Germinal center (tissue), 1 donor: ENCODE measurements around the gene DNAH9.
A peak's percentile ranks its signal among the peaks of the same experiment; 100 is the strongest.

Experiments
- DNase-seq: peaks from one replicate; pipeline ENCODE4 v3.0.0; 2012; ENCODE audit warnings: mixed read lengths, low spot score

The DNAH9 gene

GRCh38 chr17:11601661-11602060 lies 3.4 kb downstream of the DNAH9 start:
- DNase-seq: no peak

- DNase-seq: no peak
Observed at GRCh38 chr17:11608396-11608795, 10.1 kb downstream of the DNAH9 start.

DNA sequence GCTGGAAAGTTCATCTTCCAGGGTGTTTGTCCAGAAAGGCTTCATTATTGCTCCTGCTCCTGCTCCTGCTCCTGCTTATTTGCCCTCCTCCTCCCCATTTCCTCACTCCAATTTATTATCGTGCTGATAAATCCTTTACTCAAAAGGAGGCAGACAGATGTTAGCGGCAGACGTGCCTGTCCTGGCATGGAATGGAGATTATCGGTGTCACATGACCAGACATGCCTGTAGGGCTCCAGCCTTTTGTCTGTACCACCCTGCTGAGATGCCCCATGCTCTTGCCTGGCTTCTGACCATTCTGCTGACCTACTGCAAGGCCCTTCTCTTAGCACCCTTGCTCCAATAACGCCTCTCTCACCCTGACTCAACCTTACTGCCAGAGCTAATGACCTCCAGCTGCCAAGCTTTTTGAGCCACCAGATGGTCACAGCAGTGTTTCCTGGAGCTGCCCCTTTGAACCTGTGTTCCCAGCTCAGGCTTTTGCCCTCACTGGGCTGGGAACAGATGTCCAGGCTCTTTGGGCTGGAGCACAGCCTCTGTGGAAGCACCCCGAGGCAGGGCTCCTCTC lies 12.8 kb downstream of the DNAH9 start:
- DNase-seq: no peak

DNA sequence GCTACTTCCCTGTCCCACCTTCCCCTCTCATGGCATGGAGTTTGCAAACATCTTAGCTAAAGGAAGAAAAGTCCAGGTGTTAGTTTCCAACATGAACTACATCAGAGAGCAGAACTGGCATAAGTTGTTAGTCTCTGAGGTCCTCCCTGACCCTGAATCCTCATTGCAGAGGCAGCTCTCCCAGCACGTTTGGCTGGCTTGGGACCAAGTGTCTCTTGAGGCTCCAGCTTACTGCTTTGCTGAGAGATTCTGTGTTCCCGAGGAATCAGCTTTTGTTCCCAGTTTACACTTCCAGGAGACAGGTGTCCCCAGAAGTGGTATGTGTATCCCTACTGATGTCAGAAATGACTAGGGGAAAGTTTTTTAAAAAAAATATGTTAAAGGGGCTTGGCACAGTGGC lies 14.7 kb downstream of the DNAH9 start:
- DNase-seq: no peak

DNA sequence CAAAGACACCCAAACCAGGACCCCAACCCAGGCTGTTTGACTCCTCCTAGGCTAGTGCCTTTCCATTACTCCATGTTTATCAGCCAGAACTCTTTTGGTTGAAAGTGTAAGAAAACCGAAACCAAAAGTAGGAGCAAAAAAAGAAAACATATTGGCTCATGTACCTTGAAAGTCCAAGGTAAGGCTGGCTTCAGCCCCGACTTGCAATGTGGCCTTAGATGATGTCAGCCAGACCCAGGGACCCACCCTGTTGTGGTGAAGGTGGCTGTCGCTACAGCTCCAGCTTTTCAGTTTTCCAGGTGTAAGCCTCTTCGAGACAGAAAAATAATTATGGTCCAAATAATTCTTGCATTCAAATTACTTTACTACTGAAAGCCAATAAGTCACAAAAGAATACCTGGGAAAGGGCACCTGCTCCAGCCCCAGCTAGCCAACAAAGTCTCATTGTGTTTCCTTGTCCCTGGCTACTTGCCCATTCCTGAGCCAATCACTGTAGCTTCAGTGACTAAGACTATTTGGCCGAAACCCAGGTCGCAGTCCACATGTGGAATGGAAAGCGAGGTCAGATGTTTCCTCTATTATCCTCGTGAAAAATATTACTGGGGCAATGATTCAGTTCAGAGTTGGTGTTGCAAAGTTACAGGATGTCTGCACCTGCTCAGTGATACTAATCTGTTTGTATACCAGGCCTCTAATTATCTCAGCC lies 20.7 kb downstream of the DNAH9 start:
- DNase-seq: no peak

DNA sequence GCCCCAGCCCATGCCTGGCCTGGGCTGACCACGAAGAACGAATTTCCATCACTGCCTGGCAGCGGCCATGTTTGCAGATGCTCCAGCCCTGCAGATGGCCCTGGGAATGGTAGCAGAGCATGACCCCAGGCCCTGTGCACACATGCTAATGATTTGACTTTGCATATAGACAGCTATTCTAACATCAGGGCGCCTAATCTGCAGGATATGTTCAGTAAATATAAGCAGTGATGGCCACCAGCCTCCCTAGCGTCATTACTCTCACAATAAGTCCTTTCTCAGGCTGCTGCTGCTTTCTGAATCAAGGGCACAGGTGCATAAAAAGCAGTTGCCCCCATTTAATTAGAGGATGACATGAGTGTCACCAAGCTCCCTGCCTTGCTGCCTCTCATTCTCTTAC lies 24.2 kb downstream of the DNAH9 start:
- no peak for DNase-seq

GRCh38 chr17:11624976-11625375 lies 26.7 kb downstream of the DNAH9 start:
- DNase-seq: no peak

DNA sequence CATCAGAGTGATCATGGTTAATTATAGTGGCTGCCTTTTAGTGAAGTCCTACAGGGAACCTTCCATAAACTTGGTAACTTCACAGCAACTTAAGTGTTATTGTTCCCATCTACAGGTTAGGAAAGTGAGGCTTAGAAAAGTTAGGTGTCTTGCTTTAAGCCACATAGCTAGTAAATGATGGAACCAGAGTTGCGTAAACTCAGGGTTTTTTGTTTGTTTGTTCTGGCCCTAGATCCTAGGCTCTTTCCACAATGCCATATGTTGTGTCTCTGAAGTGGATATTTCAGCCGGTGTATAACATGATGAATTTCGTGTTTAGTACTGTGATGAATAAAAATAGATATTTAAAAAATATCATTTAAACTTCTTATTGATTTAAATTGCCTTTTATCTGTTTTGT lies 27.6 kb downstream of the DNAH9 start:
- DNase-seq: no peak

GRCh38 chr17:11627301-11627940 lies 29.2 kb downstream of the DNAH9 start:
- no peak for DNase-seq

DNA sequence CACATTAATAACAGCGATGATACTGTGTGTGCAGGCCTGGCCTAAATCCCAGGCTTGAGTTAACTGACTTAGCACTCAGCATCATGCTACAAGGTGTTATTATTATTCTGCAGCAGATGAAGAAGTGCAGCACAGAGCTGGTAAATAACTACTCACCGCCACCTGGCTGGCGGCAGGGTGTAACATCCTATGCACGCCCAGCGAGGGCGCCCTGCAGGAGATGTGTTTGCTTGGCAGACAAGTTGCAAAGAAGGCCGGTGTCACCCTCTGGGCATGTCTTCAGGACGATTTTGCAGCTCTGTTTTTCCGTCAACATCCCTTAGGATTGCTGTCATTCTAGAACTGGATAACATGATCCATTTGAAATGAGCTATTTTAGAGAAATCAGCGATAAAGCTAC lies 30.1 kb downstream of the DNAH9 start:
- DNase-seq: no peak

GRCh38 chr17:11628831-11629230 lies 30.6 kb downstream of the DNAH9 start:
- no peak for DNase-seq

GRCh38 chr17:11636771-11637170 lies 38.5 kb downstream of the DNAH9 start:
- no peak for DNase-seq

- DNase-seq: no peak
Observed at GRCh38 chr17:11637796-11638195, 39.5 kb downstream of the DNAH9 start.

- no peak for DNase-seq
Observed at GRCh38 chr17:11638700-11639265, 40.5 kb downstream of the DNAH9 start.

- DNase-seq: no peak
Observed at GRCh38 chr17:11639736-11640462, 41.6 kb downstream of the DNAH9 start.

GRCh38 chr17:11640463-11640814 lies 42.2 kb downstream of the DNAH9 start:
- no peak for DNase-seq

DNA sequence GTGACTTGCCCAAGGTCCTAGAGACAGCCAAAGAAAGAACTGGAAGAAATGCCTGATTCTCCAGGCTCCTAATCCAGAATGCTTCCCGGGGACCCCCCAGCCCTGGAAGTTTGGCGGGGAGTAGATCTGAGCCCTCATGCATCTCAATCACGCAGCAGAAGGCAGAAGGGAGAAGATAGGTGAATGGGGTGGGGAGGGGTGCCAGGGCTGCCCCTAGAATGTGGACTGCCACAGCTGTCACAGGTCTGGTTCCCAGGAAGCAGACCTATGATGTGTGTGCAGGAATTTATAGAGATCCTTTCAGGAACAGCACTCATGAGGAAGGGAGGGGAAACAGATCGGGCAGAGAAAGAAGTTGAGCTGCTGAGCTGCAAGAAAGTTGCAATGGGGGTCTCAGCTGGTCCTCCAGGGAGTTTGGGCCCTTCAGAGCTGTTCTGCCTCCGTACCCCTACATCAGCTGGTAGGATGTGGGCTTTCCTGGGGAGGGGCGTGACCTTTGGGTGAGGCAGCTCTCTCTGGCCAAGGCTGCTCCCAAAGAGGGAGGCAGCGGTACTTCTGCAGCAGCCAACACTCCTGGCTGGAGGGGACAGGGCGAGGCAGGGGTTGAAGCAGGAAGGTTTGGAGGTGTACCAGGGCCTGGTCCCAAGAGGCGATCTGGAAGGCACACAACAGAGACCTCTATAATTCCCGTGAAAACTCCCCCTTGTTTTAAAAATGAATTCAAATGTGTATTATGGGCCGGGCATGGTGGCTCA lies 43.4 kb downstream of the DNAH9 start:
- no peak for DNase-seq

DNA sequence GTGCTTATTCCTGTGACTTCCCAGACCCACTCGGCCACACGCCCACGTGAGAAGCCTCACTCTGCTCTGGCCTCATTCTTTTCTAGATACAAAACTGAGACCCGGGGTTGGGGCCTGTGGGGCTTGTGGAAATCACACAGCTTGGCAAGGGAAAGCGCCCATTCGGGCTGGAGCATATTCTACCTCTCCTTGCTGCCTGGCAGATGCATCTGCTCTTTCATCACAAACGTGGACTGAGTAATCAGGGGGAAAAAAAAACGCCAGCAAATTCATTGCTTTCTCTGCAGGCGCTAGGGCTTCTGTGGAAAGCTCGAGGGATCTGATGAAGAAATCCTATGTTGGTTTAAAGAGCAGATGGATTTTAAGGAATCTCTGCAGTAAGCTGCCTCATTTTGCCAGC lies 44.4 kb downstream of the DNAH9 start:
- DNase-seq: no peak

- no peak for DNase-seq
Observed at GRCh38 chr17:11643851-11644250, 45.6 kb downstream of the DNAH9 start.

DNA sequence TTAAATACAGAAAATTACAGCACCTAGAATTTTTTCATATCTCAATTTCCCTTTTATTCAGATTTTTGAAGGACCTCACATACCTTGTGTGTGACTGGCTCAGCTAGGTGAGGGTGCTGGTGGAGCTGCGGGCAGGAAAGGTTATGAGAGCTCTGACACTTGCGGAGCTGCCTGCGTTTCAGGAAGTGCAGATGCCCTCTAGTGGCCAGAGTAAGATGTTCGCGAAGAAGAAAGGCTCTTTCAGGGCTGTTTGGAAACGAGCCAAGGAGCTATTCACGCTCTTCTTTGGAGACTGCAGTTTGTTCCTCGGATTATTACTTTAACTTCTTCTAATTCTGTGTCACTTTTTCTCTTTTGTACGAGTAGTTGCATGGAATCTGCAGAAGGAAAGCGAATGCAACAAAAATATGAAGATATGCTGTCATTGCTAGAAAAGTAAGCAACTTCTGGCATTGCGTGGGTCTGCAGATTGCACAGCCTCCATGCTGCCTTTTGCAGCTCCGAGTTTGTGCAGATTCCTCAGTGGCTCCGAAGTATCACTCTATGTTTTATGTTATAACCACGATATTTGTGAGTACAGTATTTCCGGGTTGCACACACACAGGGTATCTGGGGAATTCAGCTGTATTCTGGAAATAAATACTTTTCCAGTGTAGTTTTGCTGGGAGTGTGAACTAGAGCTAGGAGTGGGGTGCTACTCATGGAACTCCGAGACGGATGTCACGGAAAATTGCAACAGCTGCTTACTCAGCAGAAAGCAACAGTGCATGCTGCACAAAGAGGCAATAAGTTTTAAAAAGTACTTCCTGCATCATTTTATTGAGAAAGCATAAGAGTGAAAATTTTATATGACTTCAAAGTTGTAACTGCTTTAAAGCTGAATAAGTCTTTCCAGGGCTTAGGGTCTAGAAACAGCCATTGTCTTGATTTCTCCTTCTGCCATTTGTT lies 46.3 kb downstream of the DNAH9 start:
- peak; percentile 18 for DNase-seq

DNA sequence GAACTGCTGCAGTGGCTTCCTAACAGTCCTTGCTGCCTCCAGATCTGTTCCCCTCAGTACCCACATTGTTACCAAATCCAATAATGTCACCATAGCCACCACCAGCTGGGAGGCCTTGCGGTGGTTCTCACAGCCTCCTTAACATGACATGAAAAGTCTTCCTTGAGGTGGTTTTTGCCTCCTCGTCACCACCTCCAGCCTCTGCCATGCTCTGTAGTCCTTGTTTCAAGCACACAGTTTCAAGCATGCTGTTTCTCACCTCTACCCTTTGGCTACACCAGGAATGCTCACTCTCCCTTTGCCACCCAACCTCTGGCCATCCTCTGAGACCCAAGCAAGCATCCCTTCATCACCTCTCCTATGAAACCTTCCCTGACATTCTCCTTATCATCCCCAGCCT lies 47.2 kb downstream of the DNAH9 start:
- no peak for DNase-seq
